ENCODE measurements around the gene BCAS3.

BCAS3 gene

GRCh38 chr17:61416540-61417363 lies 739.1 kb downstream of the BCAS3 start:
- H4K20me1 ChIP-seq: no peaks in the 10 kb centered on the region
- no peak overlapping the region for H3K9ac ChIP-seq
- no peaks in the 10 kb centered on the region for H3K9me3 ChIP-seq
- peak overlapping the region; percentile 58 for H3K4me2 ChIP-seq
- no peaks in the 10 kb centered on the region for H3K36me3 ChIP-seq
- TF ChIP-seq Cebpa-rat (IDR thresholded peaks at IDR 0.05): no peak
- H3K27me3 ChIP-seq: peaks cover 26% of the 10 kb centered on the region
- H3K27ac ChIP-seq: no peak overlapping the region
- no peak overlapping the region for H3K4me3 ChIP-seq
- peaks cover 24% of the 10 kb centered on the region for H3K4me1 ChIP-seq

DNA sequence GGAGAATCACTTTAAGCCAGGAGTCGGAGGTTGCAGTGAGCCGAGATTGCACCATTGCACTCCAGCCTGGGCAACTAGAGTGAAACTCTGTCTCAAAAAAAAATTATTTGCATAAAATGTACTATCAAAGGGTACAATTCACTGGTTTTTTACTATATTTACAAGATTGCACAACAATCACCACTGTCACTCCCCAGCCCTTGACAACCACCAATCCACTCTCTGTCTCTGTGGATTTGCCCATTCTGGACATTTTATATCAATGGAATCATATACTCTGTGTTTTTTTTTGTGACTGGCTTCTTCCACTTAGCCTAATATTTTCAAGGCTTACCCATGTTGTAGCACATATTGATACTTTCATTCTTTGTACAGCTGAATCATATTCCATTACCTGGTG lies 740.8 kb downstream of the BCAS3 start:
- Histone ChIP-seq H3K4me1 (peaks cover 14% of the 10 kb centered on the region), H3K9ac (no peak overlapping the region), H3K4me3 (no peak overlapping the region), H4K20me1 (no peaks in the 10 kb centered on the region), H3K27me3 (peaks cover 9% of the 10 kb centered on the region), H3K9me3 (no peaks in the 10 kb centered on the region), H3K27ac (no peak overlapping the region), H3K4me2 (no peak overlapping the region), H3K36me3 (no peaks in the 10 kb centered on the region)
- no peak for TF ChIP-seq Cebpa-rat (IDR thresholded peaks at IDR 0.05)

DNA sequence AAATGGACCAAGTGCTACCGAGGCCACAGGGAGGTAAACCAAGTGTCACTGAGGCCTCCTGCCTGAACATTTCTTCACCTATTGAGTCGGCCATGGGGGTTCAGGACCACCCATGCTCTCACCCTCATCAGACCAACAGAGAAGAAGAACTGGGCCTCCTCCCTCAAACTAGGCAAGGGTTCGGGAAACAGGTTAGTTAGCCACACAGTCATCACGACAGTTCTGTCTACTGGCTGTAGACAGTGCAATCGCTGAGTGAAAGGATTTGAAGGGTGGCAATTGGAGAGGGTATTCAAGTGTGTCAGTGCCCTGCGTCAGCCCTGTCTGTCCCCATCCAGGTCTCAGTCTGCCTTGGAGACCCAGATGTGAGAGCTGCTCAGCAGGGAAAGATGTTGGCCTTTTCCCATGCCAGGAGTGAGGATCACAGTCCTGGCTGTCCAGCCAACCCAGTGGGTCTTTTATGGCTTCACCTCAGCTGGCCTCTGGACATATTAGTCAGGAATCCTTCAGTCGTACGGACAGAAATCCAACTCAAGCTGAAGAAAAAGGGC lies 741.9 kb downstream of the BCAS3 start:
- Histone ChIP-seq H3K4me1 (peaks cover 14% of the 10 kb centered on the region), H3K4me3 (no peak overlapping the region), H3K9me3 (no peaks in the 10 kb centered on the region), H3K4me2 (no peak overlapping the region), H4K20me1 (no peaks in the 10 kb centered on the region), H3K9ac (no peak overlapping the region), H3K27me3 (peaks cover 4% of the 10 kb centered on the region; the same call in 1 of the 2 replicates), H3K27ac (no peak overlapping the region), H3K36me3 (no peaks in the 10 kb centered on the region)
- TF ChIP-seq Cebpa-rat (IDR thresholded peaks at IDR 0.05): no peak

- H3K27me3 ChIP-seq: no peaks in the 10 kb centered on the region; the same call in 1 of the 2 replicates
- H3K4me1 ChIP-seq: peaks cover 14% of the 10 kb centered on the region
- TF ChIP-seq Cebpa-rat (IDR thresholded peaks at IDR 0.05): no peak
- H3K4me2 ChIP-seq: no peak overlapping the region
- no peaks in the 10 kb centered on the region for H3K36me3 ChIP-seq
- no peak overlapping the region for H3K27ac ChIP-seq
- H3K9ac ChIP-seq: no peak overlapping the region
- no peak overlapping the region for H3K4me3 ChIP-seq
- H3K9me3 ChIP-seq: no peaks in the 10 kb centered on the region
- no peaks in the 10 kb centered on the region for H4K20me1 ChIP-seq
Measured at GRCh38 chr17:61420052-61420451, 742.4 kb downstream of the BCAS3 start.

GRCh38 chr17:61420745-61421398 lies 743.2 kb downstream of the BCAS3 start:
- TF ChIP-seq Cebpa-rat (IDR thresholded peaks at IDR 0.05): no peak
- no peak overlapping the region for H3K4me3 ChIP-seq
- no peaks in the 10 kb centered on the region for H3K9me3 ChIP-seq

DNA sequence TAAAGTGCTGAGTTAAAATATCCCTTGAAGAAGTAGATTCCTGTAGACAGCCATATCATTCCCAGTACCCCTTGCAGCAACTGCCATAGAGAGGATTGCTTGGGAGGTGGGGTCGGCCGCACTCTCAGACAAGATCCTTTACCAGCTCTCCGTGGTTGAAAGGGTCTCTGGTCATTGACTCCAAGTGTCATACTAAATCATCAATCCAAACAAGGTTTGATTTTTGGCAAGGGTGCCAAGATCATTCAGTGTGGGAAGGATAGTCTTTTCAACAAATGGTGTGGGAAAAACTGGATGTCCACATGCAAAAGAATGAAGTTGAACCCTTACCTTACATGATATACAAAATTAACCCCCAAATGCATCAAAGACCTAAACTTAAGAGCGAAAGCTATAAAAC lies 743.8 kb downstream of the BCAS3 start:
- Histone ChIP-seq H3K36me3 (no peaks in the 10 kb centered on the region), H3K9ac (no peak overlapping the region), H3K27me3 (no peaks in the 10 kb centered on the region; the same call in 1 of the 2 replicates), H3K9me3 (no peaks in the 10 kb centered on the region), H4K20me1 (no peaks in the 10 kb centered on the region), H3K4me1 (peaks cover 5% of the 10 kb centered on the region), H3K27ac (no peak overlapping the region), H3K4me2 (no peak overlapping the region), H3K4me3 (no peak overlapping the region)
- TF ChIP-seq Cebpa-rat (IDR thresholded peaks at IDR 0.05): no peak

More at GRCh38 chr17:61420745-61421398, 743.2 kb downstream of the BCAS3 start:
- Histone ChIP-seq H4K20me1 (no peaks in the 10 kb centered on the region), H3K9ac (no peak overlapping the region), H3K4me1 (peaks cover 10% of the 10 kb centered on the region), H3K4me2 (no peak overlapping the region), H3K36me3 (no peaks in the 10 kb centered on the region), H3K27me3 (no peaks in the 10 kb centered on the region; the same call in 1 of the 2 replicates), H3K27ac (no peak overlapping the region)

DNA sequence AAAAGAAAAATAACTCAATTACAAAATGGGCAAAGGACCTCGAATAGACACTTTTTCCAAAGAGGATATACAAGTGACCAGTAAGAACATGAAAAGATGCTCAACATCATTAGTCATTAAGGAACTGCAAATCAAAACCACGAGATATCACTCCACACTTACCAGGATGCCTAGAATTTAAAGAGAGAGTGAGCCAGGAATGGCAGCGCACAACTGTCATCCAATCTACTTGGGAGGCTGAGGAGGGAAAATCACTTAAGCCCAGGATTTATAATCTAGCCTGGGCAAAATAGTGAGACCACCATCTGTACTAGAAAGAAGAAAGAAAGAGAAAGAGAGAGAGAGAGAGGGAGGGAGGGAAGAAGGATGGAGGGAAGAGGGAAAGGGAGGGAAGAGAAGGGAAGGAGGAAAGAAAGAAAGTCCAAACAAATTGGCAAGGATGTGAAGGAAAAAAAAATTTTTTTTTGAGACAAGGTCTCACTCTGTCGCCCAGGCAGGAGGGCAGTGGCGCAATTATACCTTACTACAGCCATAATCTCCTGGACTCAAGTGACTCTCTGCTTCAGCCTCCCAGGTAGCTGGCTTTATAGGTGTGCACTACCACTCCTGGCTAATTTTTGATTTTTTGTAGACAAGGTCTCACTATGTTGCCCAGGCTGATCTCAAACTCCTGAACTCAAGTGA lies 744.6 kb downstream of the BCAS3 start:
- Histone ChIP-seq H3K4me3 (no peak overlapping the region), H3K27me3 (no peaks in the 10 kb centered on the region; the same call in 1 of the 2 replicates), H3K9me3 (no peaks in the 10 kb centered on the region), H3K36me3 (no peaks in the 10 kb centered on the region), H3K9ac (no peak overlapping the region), H4K20me1 (no peaks in the 10 kb centered on the region), H3K4me2 (no peak overlapping the region), H3K4me1 (no peaks in the 10 kb centered on the region), H3K27ac (no peak overlapping the region)
- TF ChIP-seq Cebpa-rat (IDR thresholded peaks at IDR 0.05): no peak

DNA sequence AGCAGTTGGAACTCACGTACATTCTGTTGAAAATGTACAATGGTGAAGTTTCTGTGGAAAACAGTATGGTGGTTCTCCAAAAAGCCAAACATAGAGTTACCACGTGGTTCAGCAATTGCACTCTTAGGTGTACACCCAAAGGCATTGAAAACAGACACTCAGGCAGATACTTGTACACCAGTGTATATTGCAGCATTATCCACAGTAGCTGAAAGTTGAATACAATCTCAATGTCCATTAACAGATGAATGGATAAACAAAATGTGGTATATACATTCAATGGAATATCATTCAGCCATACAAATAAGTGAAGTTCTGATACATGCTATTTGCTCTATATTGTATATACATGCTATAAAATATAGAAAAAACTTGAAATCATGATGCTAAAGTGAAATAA lies 745.2 kb downstream of the BCAS3 start:
- no peak for TF ChIP-seq Cebpa-rat (IDR thresholded peaks at IDR 0.05)
- no peak overlapping the region for H3K4me2 ChIP-seq
- no peaks in the 10 kb centered on the region for H4K20me1 ChIP-seq
- no peaks in the 10 kb centered on the region for H3K4me1 ChIP-seq
- no peaks in the 10 kb centered on the region for H3K36me3 ChIP-seq
- H3K9me3 ChIP-seq: no peaks in the 10 kb centered on the region
- no peak overlapping the region for H3K27ac ChIP-seq
- H3K27me3 ChIP-seq: no peaks in the 10 kb centered on the region; the same call in 1 of the 2 replicates
- H3K4me3 ChIP-seq: no peak overlapping the region
- no peak overlapping the region for H3K9ac ChIP-seq

DNA sequence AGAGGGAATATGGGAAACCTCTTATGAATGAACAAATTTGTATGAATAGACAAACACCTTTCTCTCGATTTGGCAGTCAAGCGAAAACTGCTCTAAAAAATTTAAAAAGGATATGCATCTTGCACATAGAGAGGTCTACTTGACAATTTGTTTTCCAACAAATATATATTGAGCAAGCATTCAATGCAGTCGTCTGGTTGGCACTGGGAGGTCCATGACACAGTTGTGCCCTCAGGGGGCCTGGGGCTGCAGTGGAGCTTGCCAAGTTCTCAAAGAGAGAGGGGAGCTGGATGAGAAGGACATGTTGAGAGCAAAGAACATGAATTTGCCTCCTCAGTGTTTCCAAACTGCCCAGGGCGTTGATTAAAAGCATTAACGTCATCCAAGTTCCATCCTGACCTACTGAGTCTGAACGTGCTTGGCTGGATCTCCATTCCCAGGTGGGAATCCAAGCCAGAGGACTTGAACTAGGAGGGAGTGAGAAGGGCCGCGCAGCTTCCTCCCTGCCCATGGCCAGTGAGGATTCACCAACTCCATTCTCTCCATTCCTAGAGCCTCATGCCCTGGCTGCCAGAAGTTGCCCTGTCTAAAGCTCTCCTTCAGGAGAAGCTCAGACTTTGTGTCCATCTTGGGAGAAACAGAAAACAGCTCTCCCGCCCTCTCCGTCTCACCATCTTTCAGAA lies 746.5 kb downstream of the BCAS3 start:
- TF ChIP-seq Cebpa-rat (IDR thresholded peaks at IDR 0.05): no peak
- H3K9me3 ChIP-seq: no peaks in the 10 kb centered on the region
- H3K9ac ChIP-seq: no peak overlapping the region
- no peaks in the 10 kb centered on the region for H3K36me3 ChIP-seq
- H4K20me1 ChIP-seq: no peaks in the 10 kb centered on the region
- H3K27ac ChIP-seq: no peak overlapping the region
- H3K27me3 ChIP-seq: no peaks in the 10 kb centered on the region; the same call in 1 of the 2 replicates
- H3K4me2 ChIP-seq: no peak overlapping the region
- H3K4me1 ChIP-seq: no peaks in the 10 kb centered on the region
- H3K4me3 ChIP-seq: no peak overlapping the region

Measured in BLaER1 (cell line).